ENCODE data around the gene TXLNB. TPM values are rescaled to one million over a fixed set of nuclear protein-coding genes. Genes with fewer than 3 reads are reported as not detected.

TXLNB gene
- total and polyA plus RNA-seq, 2 of the 4 experiments (the other 2 are of a cell fraction), result under 0.01 to 0.05 TPM

- ChIA-PET POLR2A (ENCODE audit: unreplicated experiment) (no interaction called here), CTCF (no interaction called here)
- DNase-seq (no peak), ATAC-seq (ENCODE audit: low read depth) (no peak)
- intact Hi-C loops (cut with micrococcal nuclease), result no loop called here
- Histone ChIP-seq H3K36me3 (ENCODE audit: control insufficient read depth, insufficient read depth, low read length) (no peaks in the 10 kb centered on the region), H3K79me1 (ENCODE audit: low read depth in 1 of 2, low read length in 2 of 2) (no peaks in the 10 kb centered on the region), H3K56ac (ENCODE audit: extremely low read depth, insufficient read depth, low read length) (no peak overlapping the region), H3K27me3 (ENCODE audit: control insufficient read depth, insufficient read depth, low read length) (no peaks in the 10 kb centered on the region), H3K27ac (ENCODE audit: insufficient read depth, low read length) (no peak overlapping the region), H2BK15ac (ENCODE audit: low read depth, low read length) (no peak overlapping the region), H3K4me2 (ENCODE audit: low read depth, low read length) (no peak overlapping the region), H2BK20ac (ENCODE audit: low read depth, low read length) (no peak overlapping the region), H2BK5ac (ENCODE audit: low read depth, low read length, poor library complexity, severe bottlenecking) (no peak overlapping the region), H2AK9ac (replicated peaks; ENCODE audit: low read depth, low read length, poor library complexity) (no peak overlapping the region), H3K23ac (ENCODE audit: low read depth, low read length) (no peak overlapping the region), H3K9me3 (ENCODE audit: control insufficient read depth, insufficient read depth, low read length) (no peaks in the 10 kb centered on the region), H3K9ac (ENCODE audit: low read depth, low read length) (no peak overlapping the region), H3K4ac (ENCODE audit: low read depth, low read length) (no peak overlapping the region), H3K9me1 (ENCODE audit: insufficient read depth, low read length) (peaks cover 6% of the 10 kb centered on the region; the same call in 1 of the 2 replicates), H2AK5ac (ENCODE audit: low read depth, low read length) (no peak overlapping the region), H3K18ac (ENCODE audit: low read depth, low read length) (no peak overlapping the region), H4K5ac (ENCODE audit: low read depth, low read length) (no peak overlapping the region), H3K4me3 (ENCODE audit: insufficient read depth, low read depth, low read length) (no peak overlapping the region), H2BK120ac (ENCODE audit: low read depth, low read length) (no peak overlapping the region), H4K91ac (ENCODE audit: insufficient read depth, low read depth, low read length) (no peak overlapping the region), H4K8ac (ENCODE audit: low read depth in 2 of 2, low read length in 2 of 2) (no peak overlapping the region), H3K4me1 (ENCODE audit: control insufficient read depth, insufficient read depth, low read length) (peaks cover 6% of the 10 kb centered on the region), H2AFZ (replicated peaks; ENCODE audit: low read length, poor library complexity) (no peak overlapping the region), H3K14ac (replicated peaks; ENCODE audit: low read depth, low read length) (no peak overlapping the region), H4K20me1 (ENCODE audit: insufficient read depth, low read length) (no peaks in the 10 kb centered on the region)
- no peak for TF ChIP-seq CTCF (conservative IDR thresholded peaks at IDR 0.05; ENCODE audit: low read depth, low read length)
- TF ChIP-seq RCOR1 (IDR thresholded peaks at IDR 0.05; ENCODE audit: insufficient replicate concordance, low read length), result no peak
- TF ChIP-seq USF2 (IDR thresholded peaks at IDR 0.05; ENCODE audit: low read depth, low read length), result no peak
- TF ChIP-seq POLR2A (IDR thresholded peaks at IDR 0.05; ENCODE audit: low read depth, low read length), result no peak
- TF ChIP-seq CEBPB (IDR thresholded peaks at IDR 0.05; ENCODE audit: low read depth, low read length), result no peak
- TF ChIP-seq RFX5 (IDR thresholded peaks at IDR 0.05; ENCODE audit: low read depth, low read length), result no peak
- no peak for TF ChIP-seq NFE2L2 (IDR thresholded peaks at IDR 0.05; ENCODE audit: low read depth, low read length)
- no peak for TF ChIP-seq FOS (IDR thresholded peaks at IDR 0.05; ENCODE audit: low read depth, low read length)
- TF ChIP-seq MAZ (IDR thresholded peaks at IDR 0.05; ENCODE audit: borderline replicate concordance, low read depth, low read length), result no peak
- TF ChIP-seq ELK1 (IDR thresholded peaks at IDR 0.05; ENCODE audit: borderline replicate concordance, low read depth, low read length), result no peak
- no peak for TF ChIP-seq SMC3 (IDR thresholded peaks at IDR 0.05; ENCODE audit: low read depth, low read length)
- TF ChIP-seq CHD1 (IDR thresholded peaks at IDR 0.05; ENCODE audit: low read depth, low read length), result no peak
- TF ChIP-seq RAD21 (IDR thresholded peaks at IDR 0.05; ENCODE audit: low read length), result no peak
- TF ChIP-seq MAFK (IDR thresholded peaks at IDR 0.05; ENCODE audit: low read depth, low read length), result no peak
- dilution Hi-C loops (cut with HindIII; ENCODE audit: low sequenced_read_pairs, unreplicated experiment), result no loop called here
- WGBS, 2 experiments (ENCODE audit: extremely low coverage in 2 of 2, insufficient read length in 1 of 2), result no CpG with 5 or more reads among the region's 2 CpGs
- in situ Hi-C loops (cut with MboI; ENCODE audit: low sequenced_read_pairs), result no loop called here
- BruUV-seq (replicated peaks), result no TSS peak
Measured at GRCh38 chr6:139294090-139294489, 2.3 kb upstream of the TXLNB start.
